ENCODE data around the gene DGUOK.

The DGUOK gene

DNA sequence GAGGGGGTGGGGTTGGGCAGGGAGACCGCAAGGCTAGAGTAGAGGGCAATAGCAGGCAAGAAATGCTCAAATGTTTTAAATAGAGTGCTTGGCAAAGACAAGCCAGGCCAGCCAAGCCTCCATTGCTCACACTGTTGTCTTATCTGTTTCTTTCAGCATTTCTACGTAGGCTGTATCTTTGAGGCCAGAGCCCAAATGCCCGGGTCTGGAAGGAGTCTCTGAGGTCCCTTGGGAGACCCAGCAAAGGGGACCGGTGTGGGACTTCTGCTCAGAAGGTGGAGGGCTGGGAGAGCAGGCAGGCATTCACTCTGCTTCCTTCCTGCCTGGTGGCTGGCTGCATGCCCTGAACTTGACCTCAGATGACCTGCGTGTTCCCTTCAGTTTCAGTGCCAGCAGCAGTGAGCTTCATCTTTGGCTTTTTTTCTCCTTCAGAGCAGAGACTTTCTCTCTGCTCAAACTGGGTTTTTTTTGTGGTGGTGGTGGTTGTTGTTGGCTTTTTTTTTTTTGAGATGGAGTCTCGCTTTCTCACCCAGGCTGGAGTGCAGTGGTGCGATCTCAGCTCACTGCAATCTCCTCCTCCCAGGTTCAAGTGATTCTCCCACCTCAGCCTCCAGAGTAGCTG lies 44.3 kb downstream of the DGUOK start:
- no peak overlapping the region for H2AFZ ChIP-seq (ENCODE audit: low read depth, low read length)
- H3K4me3 ChIP-seq (ENCODE audit: low read length), result peak overlapping the region; percentile 25
- H3K27me3 ChIP-seq (ENCODE audit: low read depth, low read length), result no peaks in the 10 kb centered on the region
- peaks cover 34% of the 10 kb centered on the region for H3K4me1 ChIP-seq (ENCODE audit: low read length)
- no peaks in the 10 kb centered on the region for H3K79me2 ChIP-seq (ENCODE audit: low read length)
- TF ChIP-seq, protein P1, sequence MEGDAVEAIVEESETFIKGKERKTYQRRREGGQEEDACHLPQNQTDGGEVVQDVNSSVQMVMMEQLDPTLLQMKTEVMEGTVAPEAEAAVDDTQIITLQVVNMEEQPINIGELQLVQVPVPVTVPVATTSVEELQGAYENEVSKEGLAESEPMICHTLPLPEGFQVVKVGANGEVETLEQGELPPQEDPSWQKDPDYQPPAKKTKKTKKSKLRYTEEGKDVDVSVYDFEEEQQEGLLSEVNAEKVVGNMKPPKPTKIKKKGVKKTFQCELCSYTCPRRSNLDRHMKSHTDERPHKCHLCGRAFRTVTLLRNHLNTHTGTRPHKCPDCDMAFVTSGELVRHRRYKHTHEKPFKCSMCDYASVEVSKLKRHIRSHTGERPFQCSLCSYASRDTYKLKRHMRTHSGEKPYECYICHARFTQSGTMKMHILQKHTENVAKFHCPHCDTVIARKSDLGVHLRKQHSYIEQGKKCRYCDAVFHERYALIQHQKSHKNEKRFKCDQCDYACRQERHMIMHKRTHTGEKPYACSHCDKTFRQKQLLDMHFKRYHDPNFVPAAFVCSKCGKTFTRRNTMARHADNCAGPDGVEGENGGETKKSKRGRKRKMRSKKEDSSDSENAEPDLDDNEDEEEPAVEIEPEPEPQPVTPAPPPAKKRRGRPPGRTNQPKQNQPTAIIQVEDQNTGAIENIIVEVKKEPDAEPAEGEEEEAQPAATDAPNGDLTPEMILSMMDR (IDR thresholded peaks at IDR 0.05; ENCODE audit: low read depth, low read length), result no peak
- TF ChIP-seq EZH2phosphoT487 (IDR thresholded peaks at IDR 0.05; ENCODE audit: low read depth), result no peak
- H3K27ac ChIP-seq (ENCODE audit: low read length), result no peak overlapping the region
- H3K36me3 ChIP-seq (replicated peaks; ENCODE audit: low read depth, low read length), result no peaks in the 10 kb centered on the region
- H4K20me1 ChIP-seq (ENCODE audit: insufficient read depth, low read length), result no peaks in the 10 kb centered on the region
- H3K9me3 ChIP-seq (ENCODE audit: insufficient read depth, low read length), result no peaks in the 10 kb centered on the region
- peak overlapping the region; percentile 73 for H3K4me2 ChIP-seq (ENCODE audit: low read length)
- H3K9ac ChIP-seq (ENCODE audit: low read length), result 0 out of 2 replicates have a peak overlapping the region, but pooled peaks have one; percentile 1

DNA sequence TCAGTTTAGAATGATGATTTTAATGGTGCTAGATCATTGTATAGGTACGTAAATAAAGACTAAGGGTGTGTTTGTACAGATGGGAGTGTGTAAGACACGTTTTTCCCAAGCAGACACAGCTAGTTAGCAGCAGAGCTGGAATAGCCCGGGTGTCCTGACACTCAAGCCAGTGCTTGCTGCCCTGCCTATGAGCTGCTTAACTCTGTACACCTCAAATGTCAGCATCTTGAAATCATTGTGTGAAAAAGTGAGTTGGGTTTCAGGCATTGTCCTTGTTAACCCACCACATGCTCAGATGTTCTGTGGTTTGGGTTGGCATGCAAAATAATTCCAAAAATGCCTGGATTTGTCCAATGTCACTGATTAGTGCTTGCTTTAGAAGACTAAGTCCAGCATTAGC lies 45.0 kb downstream of the DGUOK start:
- Histone ChIP-seq H3K27ac (ENCODE audit: low read length) (no peak overlapping the region), H3K4me1 (ENCODE audit: low read length) (peaks cover 34% of the 10 kb centered on the region)

DNA sequence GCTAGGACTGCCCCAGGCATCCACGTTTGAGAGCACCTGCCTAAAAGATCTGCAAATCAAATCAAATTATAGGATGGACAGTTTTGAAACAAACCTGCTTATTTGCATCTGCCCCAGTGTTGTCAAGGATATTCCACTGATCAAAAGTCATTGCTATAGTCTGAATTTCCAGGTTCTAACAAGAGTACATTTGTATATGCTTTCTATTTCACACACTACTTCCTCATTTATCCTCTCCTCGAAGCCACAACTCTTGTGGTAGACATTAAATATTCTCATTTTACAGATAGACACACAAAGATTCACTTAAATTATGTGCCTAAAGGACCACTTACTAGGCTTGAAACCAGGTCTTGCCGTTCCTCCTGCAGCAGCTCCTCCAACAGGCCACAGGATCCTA lies 46.2 kb downstream of the DGUOK start:
- H3K4me3 ChIP-seq (ENCODE audit: low read length), result peak overlapping the region; percentile 5; the same call in 1 of the 2 replicates
- H3K79me2 ChIP-seq (ENCODE audit: low read length), result no peaks in the 10 kb centered on the region
- H4K20me1 ChIP-seq (ENCODE audit: insufficient read depth, low read length), result no peaks in the 10 kb centered on the region
- no peak for TF ChIP-seq EZH2phosphoT487 (IDR thresholded peaks at IDR 0.05; ENCODE audit: low read depth)
- TF ChIP-seq, protein P1 (IDR thresholded peaks at IDR 0.05; ENCODE audit: low read depth, low read length), result no peak
- no peak overlapping the region for H3K27ac ChIP-seq (ENCODE audit: low read length)
- H3K27me3 ChIP-seq (ENCODE audit: low read depth, low read length), result no peaks in the 10 kb centered on the region
- no peak overlapping the region for H3K9ac ChIP-seq (ENCODE audit: low read length)
- H3K4me2 ChIP-seq (ENCODE audit: low read length), result peak overlapping the region; percentile 50
- H3K36me3 ChIP-seq (replicated peaks; ENCODE audit: low read depth, low read length), result no peaks in the 10 kb centered on the region
- H3K9me3 ChIP-seq (ENCODE audit: insufficient read depth, low read length), result no peaks in the 10 kb centered on the region
- peaks cover 34% of the 10 kb centered on the region for H3K4me1 ChIP-seq (ENCODE audit: low read length)
- H2AFZ ChIP-seq (ENCODE audit: low read depth, low read length), result 0 out of 2 replicates have a peak overlapping the region, but pooled peaks have one; percentile 2

More for the DNA sequence above, 45.0 kb downstream of the DGUOK start:
- no peak overlapping the region for H3K4me3 ChIP-seq (ENCODE audit: low read length)
- no peaks in the 10 kb centered on the region for H3K9me3 ChIP-seq (ENCODE audit: insufficient read depth, low read length)
- H3K79me2 ChIP-seq (ENCODE audit: low read length), result no peaks in the 10 kb centered on the region
- no peaks in the 10 kb centered on the region for H4K20me1 ChIP-seq (ENCODE audit: insufficient read depth, low read length)
- 0 out of 2 replicates have a peak overlapping the region, but pooled peaks have one; percentile 73 for H3K4me2 ChIP-seq (ENCODE audit: low read length)
- H3K9ac ChIP-seq (ENCODE audit: low read length), result no peak overlapping the region
- TF ChIP-seq, protein P1 (IDR thresholded peaks at IDR 0.05; ENCODE audit: low read depth, low read length), result no peak
- no peak for TF ChIP-seq EZH2phosphoT487 (IDR thresholded peaks at IDR 0.05; ENCODE audit: low read depth)
- H3K36me3 ChIP-seq (replicated peaks; ENCODE audit: low read depth, low read length), result no peaks in the 10 kb centered on the region
- H2AFZ ChIP-seq (ENCODE audit: low read depth, low read length), result no peak overlapping the region
- H3K27me3 ChIP-seq (ENCODE audit: low read depth, low read length), result no peaks in the 10 kb centered on the region

DNA sequence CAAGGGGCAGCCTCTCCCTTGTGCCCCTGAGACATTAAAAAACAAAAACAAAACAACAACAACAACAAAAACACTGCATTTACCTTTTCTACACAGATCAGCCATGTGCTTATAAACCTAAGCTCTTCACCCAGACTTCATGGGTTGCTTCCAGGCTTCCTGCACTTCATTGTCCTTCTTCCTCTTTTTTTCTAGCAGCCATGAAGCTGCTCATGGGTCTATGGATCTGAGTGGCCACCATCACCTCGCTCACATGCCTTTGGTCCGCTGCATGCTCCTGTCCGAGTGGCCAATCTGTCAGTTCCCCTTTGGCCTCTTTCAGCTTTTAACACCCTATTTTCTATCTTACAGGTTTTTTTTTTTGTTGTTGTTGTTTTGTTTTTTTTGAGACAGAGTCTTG lies 49.1 kb downstream of the DGUOK start:
- H3K27me3 ChIP-seq (ENCODE audit: low read depth, low read length), result no peaks in the 10 kb centered on the region
- H3K4me2 ChIP-seq (ENCODE audit: low read length), result no peak overlapping the region
- no peak overlapping the region for H2AFZ ChIP-seq (ENCODE audit: low read depth, low read length)
- TF ChIP-seq, protein P1 (IDR thresholded peaks at IDR 0.05; ENCODE audit: low read depth, low read length), result no peak
- no peak for TF ChIP-seq EZH2phosphoT487 (IDR thresholded peaks at IDR 0.05; ENCODE audit: low read depth)
- no peaks in the 10 kb centered on the region for H3K79me2 ChIP-seq (ENCODE audit: low read length)
- H3K36me3 ChIP-seq (replicated peaks; ENCODE audit: low read depth, low read length), result no peaks in the 10 kb centered on the region
- H3K9ac ChIP-seq (ENCODE audit: low read length), result no peak overlapping the region
- no peaks in the 10 kb centered on the region for H4K20me1 ChIP-seq (ENCODE audit: insufficient read depth, low read length)
- H3K4me1 ChIP-seq (ENCODE audit: low read length), result peaks cover 44% of the 10 kb centered on the region
- H3K4me3 ChIP-seq (ENCODE audit: low read length), result no peak overlapping the region
- H3K27ac ChIP-seq (ENCODE audit: low read length), result no peak overlapping the region
- H3K9me3 ChIP-seq (ENCODE audit: insufficient read depth, low read length), result no peaks in the 10 kb centered on the region

All from OCI-LY3 (cell line).